Activated CD8-positive, alpha-beta T cell treated with anti-CD3 and anti-CD28 coated beads for 36 hours (primary cell): Measurements from ENCODE around the gene POU2F1. TPM values are rescaled to one million over a fixed set of nuclear protein-coding genes. Genes with fewer than 3 reads are reported as not detected.
A peak's percentile ranks its signal among the peaks of the same experiment; 100 is the strongest.
"Not testable (repeated sequence)": the region's sequence is repeated elsewhere in the genome, so short reads cannot be mapped to it uniquely, and the experiment has no call there.

Experiments used
- ATAC-seq: fragments of 200-7000 bp; cut with Tn5 transposase; one replicate; pipeline ENCODE4 v1.10.0; 2021; ENCODE audit warnings: mild to moderate bottlenecking, moderate library complexity
- CTCF ChIA-PET: fragments of 350-600 bp; sonication (Branson Sonifier 250); formaldehyde crosslinking; loops from one replicate; lab custom pipeline; 2021; ENCODE audit warnings: antibody characterized with exemption; lab: Charles Lee
- POLR2A ChIA-PET: fragments of 350-600 bp; sonication (Branson Sonifier 250); formaldehyde crosslinking; loops from one replicate; lab custom pipeline; 2021; ENCODE audit warnings: antibody characterized with exemption; lab: Charles Lee
- DNase-seq: peaks from one replicate; pipeline ENCODE4 v3.0.0-alpha.2; 2020
- H3K27ac Mint-ChIP-seq: one replicate; pipeline ENCODE4 v1.8.0; 2021; ENCODE audit warnings: mild to moderate bottlenecking, mixed read lengths
- H3K27me3 Mint-ChIP-seq: one replicate; pipeline ENCODE4 v1.8.0; 2021; ENCODE audit warnings: mixed read lengths
- H3K36me3 Mint-ChIP-seq: one replicate; pipeline ENCODE4 v1.8.0; 2021; ENCODE audit warnings: low read depth, mixed read lengths
- H3K4me1 Mint-ChIP-seq: one replicate; pipeline ENCODE4 v1.8.0; 2021; ENCODE audit warnings: low read depth, mixed read lengths
- H3K4me3 Mint-ChIP-seq: one replicate; pipeline ENCODE4 v1.8.0; 2021; ENCODE audit warnings: mild to moderate bottlenecking, moderate library complexity, mixed read lengths
- H3K9me3 Mint-ChIP-seq: one replicate; pipeline ENCODE4 v1.8.0; 2021; ENCODE audit warnings: mixed read lengths
- intact Hi-C: fragments of 100-400 bp; cut with micrococcal nuclease; formaldehyde crosslinking; loops from one replicate; pipeline ENCODE4 v1.10.0; 2022
- total RNA-seq, 2 experiments: library from RNA; stranded (reverse); gene quantifications; one replicate each; pipeline ENCODE4 v1.2.3, GENCODE V29; 2021
- TF ChIP-seq, protein P1 (sequence below): fragments of 200-600 bp; IDR thresholded peaks from one replicate; pipeline ENCODE4 v1.8.0; 2022; ENCODE audit warnings: antibody characterized with exemption, mild to moderate bottlenecking

Gene POU2F1
- total RNA-seq, 2 experiments from 2014 or later = 23.6 to 24.2 TPM

DNA sequence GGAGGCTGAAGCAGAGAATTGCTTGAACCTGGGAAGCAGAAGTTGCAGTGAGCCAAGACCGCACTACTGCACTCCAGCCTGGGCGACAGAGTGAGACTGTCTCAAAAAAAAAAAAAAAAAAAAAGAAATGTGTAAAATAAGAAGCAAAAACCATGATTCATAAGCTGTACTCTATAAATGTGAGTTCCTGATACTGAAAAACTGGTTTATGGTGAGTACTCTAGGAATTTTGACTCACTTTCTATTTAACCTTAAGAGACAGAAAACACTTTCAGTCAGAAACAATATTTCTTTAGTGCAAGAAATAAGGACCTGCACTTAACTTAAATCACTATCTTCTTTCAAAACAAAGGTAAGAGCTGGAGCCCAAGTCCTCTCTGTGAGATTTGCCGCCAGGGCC, 19.9 kb upstream of the POU2F1 start:
- peaks cover 4% of the 10 kb centered on the region for H3K36me3 Mint-ChIP-seq
- peaks cover 2% of the 10 kb centered on the region for H3K27me3 Mint-ChIP-seq
- H3K27ac Mint-ChIP-seq = no peak overlapping the region
- CTCF ChIA-PET = no interaction called here
- peaks cover 1% of the 10 kb centered on the region for H3K9me3 Mint-ChIP-seq
- H3K4me3 Mint-ChIP-seq = no peak overlapping the region
- peaks cover 6% of the 10 kb centered on the region for H3K4me1 Mint-ChIP-seq
- ATAC-seq (peak; percentile 43), DNase-seq (no peak)
- intact Hi-C loops = no loop called here
- POLR2A ChIA-PET = interaction anchor here (1.6 kb wide), 1 partner anchor 19 kb away, joined by 5 read pairs; the partner anchor contains the start of gene POU2F1
- TF ChIP-seq, protein P1, sequence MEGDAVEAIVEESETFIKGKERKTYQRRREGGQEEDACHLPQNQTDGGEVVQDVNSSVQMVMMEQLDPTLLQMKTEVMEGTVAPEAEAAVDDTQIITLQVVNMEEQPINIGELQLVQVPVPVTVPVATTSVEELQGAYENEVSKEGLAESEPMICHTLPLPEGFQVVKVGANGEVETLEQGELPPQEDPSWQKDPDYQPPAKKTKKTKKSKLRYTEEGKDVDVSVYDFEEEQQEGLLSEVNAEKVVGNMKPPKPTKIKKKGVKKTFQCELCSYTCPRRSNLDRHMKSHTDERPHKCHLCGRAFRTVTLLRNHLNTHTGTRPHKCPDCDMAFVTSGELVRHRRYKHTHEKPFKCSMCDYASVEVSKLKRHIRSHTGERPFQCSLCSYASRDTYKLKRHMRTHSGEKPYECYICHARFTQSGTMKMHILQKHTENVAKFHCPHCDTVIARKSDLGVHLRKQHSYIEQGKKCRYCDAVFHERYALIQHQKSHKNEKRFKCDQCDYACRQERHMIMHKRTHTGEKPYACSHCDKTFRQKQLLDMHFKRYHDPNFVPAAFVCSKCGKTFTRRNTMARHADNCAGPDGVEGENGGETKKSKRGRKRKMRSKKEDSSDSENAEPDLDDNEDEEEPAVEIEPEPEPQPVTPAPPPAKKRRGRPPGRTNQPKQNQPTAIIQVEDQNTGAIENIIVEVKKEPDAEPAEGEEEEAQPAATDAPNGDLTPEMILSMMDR = no peak

DNA sequence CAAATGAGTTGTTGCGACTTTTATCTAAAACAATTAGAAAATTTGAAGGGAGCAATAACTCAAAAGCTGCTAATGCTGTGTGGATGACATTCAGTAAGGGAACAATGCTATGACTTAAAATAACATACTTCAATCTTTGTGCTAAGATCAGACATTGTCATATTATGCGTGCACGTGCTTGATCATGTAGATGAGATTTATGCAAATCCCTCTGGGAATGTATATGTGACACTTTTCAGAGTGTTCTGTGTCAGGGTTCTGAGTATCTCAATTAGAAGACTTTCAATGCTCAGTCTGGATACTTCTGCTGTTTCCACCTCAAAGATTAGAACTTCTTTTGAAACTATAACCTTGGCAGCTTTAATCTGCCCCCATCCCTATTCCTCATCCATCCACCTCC, 18.6 kb upstream of the POU2F1 start:
- Mint-ChIP-seq H3K9me3 (peaks cover 1% of the 10 kb centered on the region), H3K4me3 (no peak overlapping the region), H3K36me3 (peaks cover 4% of the 10 kb centered on the region), H3K27me3 (peaks cover 2% of the 10 kb centered on the region), H3K4me1 (peaks cover 4% of the 10 kb centered on the region), H3K27ac (no peak overlapping the region)
- intact Hi-C loops = no loop called here
- TF ChIP-seq, protein P1 = no peak
- ATAC-seq = no peak
- POLR2A ChIA-PET = interaction anchor here (1.6 kb wide), 1 partner anchor 18 kb away, joined by 5 read pairs; the partner anchor contains the start of gene POU2F1
- DNase-seq = no peak
- CTCF ChIA-PET = no interaction called here

DNA sequence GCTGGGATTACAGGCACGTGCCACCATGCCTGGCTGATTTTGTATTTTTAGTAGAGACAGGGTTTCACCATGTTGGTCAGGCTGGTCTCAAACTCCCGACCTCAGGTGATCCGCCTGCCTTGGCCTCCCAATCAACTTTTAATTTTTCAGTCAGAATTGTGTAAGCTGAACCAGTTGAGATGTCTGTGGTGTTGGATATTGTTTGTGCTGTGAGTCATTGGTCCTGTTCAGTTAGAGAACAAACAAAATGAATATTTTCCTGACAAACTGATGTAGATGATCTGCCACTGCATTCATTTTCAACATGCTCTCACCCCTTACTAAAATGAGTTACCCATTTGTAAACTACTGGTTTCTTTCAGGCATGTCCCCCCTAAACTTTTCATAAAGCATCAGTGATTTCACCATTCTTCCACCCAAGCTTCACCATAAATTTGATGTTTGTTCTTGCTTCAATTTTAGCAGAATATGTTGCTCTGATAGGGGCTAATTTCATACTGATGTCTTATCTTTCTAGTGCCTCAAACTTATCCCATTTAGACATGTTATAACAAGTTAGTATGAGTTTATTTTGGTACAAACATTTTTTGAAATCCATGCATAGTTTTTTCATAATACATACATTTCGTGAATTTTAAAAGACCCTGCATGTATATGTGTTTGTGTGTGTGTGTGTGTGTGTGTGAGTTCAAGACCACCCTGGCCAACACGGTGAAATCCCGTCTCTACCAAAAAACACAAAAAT, 15.2 kb upstream of the POU2F1 start:
- H3K9me3 Mint-ChIP-seq = peaks cover 21% of the 10 kb centered on the region
- H3K4me3 Mint-ChIP-seq, DNase-seq, intact Hi-C loops, ATAC-seq, H3K27ac Mint-ChIP-seq, POLR2A ChIA-PET, H3K27me3 Mint-ChIP-seq: not testable (repeated sequence)
- CTCF ChIA-PET = interaction anchor here (2.5 kb wide), 1 partner anchor 14 kb away, joined by 9 read pairs; the partner anchor contains the start of gene POU2F1
- H3K4me1 Mint-ChIP-seq = peaks cover 13% of the 10 kb centered on the region
- peaks cover 11% of the 10 kb centered on the region for H3K36me3 Mint-ChIP-seq

DNA sequence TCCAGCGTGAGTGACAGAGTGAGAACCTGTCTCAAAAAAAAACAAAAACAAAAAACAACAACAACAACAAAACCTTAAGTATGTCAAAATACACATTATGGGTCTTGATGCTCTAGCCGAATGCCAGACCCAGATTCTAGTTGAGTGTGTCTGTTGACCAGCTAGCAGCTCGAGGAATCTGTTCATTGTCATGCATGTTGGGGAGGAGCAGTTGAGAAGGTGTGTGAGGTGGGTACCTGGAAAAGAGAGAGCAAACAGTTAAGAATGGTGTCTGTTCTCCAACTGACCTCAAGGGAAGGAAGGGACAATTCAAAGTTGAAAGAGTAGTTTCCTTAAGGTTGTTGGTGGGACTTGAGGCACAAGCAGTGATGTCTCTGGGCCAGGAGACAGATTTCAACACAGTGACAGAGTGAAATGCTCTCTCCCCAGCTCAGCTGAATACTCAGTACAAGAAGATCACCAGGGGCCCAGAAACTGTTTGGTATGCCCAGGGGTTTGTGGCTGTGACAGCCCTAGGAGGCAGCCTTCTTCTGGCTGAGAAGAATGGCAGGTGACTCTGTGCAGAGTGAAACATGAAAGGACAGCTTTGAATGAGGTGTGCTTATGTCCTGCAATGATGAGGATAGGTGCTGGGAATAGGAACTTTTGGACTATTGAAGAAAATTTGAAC, 14.4 kb upstream of the POU2F1 start:
- intact Hi-C loops = no loop called here
- peaks cover 21% of the 10 kb centered on the region for H3K9me3 Mint-ChIP-seq
- H3K27me3 Mint-ChIP-seq = peaks cover 3% of the 10 kb centered on the region
- TF ChIP-seq, protein P1 = no peak
- H3K36me3 Mint-ChIP-seq = peaks cover 11% of the 10 kb centered on the region
- H3K27ac Mint-ChIP-seq = no peak overlapping the region
- ChIA-PET CTCF (interaction anchor here (2.5 kb wide), 1 partner anchor 14 kb away, joined by 9 read pairs; the partner anchor contains the start of gene POU2F1), POLR2A (no interaction called here)
- DNase-seq (no peak), ATAC-seq (no peak)
- H3K4me1 Mint-ChIP-seq = peaks cover 12% of the 10 kb centered on the region
- H3K4me3 Mint-ChIP-seq = no peak overlapping the region

DNA sequence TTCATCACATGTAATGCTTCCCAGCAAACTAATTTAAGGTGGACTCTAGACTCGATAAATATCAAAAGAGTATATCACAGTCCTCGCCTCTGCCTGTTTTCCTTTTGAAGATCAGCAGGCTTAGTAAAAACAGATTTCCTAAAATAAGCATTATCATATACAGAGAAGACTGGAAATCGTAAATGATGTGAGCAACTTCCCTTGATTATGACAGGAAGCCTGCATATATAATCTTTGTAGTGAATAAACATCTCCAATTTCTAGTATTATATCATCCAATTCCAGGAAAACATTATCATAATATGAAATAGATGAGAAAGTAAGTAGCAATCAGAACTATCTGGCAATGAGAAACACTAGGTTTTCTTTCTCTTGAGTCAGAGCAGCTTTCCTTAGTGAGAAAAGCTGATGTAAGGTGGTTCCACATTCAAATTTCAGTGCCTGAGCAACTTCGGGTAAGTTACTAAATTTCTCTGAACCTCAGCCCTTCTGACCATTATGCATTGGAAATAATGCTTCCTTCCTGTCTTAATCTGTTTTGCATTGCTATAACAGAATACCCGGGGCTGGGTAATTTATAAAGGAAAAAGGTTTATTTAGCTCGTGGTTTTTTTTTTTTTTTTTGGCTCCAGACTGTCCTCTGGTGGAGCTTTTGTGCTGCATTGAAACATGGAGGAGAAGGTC, 12.6 kb upstream of the POU2F1 start:
- Mint-ChIP-seq H3K36me3 (peaks cover 11% of the 10 kb centered on the region), H3K27me3 (peaks cover 2% of the 10 kb centered on the region), H3K4me3 (no peak overlapping the region), H3K4me1 (peaks cover 14% of the 10 kb centered on the region), H3K9me3 (peaks cover 21% of the 10 kb centered on the region), H3K27ac (peak overlapping the region; percentile 83)
- intact Hi-C loops = no loop called here
- ATAC-seq = peak; percentile 74
- no peak for DNase-seq
- ChIA-PET CTCF (interaction anchor here (1.0 kb wide), 1 partner anchor 12 kb away, joined by 4 read pairs; the partner anchor contains the start of gene POU2F1), POLR2A (interaction anchor here (1.2 kb wide), 1 partner anchor 12 kb away, joined by 4 read pairs; the partner anchor contains the start of gene POU2F1)
- TF ChIP-seq, protein P1 = peak; percentile 25
